CD14-positive monocyte (primary cell): Measurements from ENCODE around the gene NDUFB5. TPM values are rescaled to one million over a fixed set of nuclear protein-coding genes. Genes with fewer than 3 reads are reported as not detected.

ENCODE experiments used
- DNase-seq, 3 donors: peaks; one replicate each; pipeline ENCODE4 v3.0.0-alpha.2; 2011 to 2022
- H2AFZ ChIP-seq: 2 replicates; pipeline ENCODE4 v1.6.0; 2012; ENCODE audit warnings: mild to moderate bottlenecking, low read depth, low read length, inconsistent platforms; ENCODE audit not compliant: insufficient read depth, poor library complexity, severe bottlenecking
- H3K27ac ChIP-seq, 2 donors: 1 replicate in 1 of 2; 2 replicates in 1 of 2; pipeline ENCODE4 v1.5.1; 2012 to 2013; ENCODE audit warnings: low read length in 2 of 2, control low read depth in 1 of 2, inconsistent platforms in 1 of 2, low read depth in 1 of 2, mild to moderate bottlenecking in 1 of 2
- H3K27me3 ChIP-seq, 2 donors: one replicate each; pipeline versions ENCODE4 v1.6.0 to v1.6.1; 2011 to 2013; ENCODE audit warnings: low read length in 2 of 2; ENCODE audit not compliant: control insufficient read depth in 2 of 2, insufficient read depth in 2 of 2
- H3K36me3 ChIP-seq, 2 donors: replicated peaks in 1 of 2; 1 replicate in 1 of 2; 2 replicates in 1 of 2; pipeline versions ENCODE4 v1.5.1 to v1.6.1; 2012 to 2013; ENCODE audit warnings: low read length in 2 of 2, control low read depth in 1 of 2, inconsistent platforms in 1 of 2, mild to moderate bottlenecking in 1 of 2; ENCODE audit not compliant: insufficient read depth in 2 of 2, control insufficient read depth in 1 of 2
- H3K4me1 ChIP-seq, 2 donors: 1 replicate in 1 of 2; 2 replicates in 1 of 2; pipeline versions ENCODE4 v1.5.1 to v1.6.1; 2012 to 2013; ENCODE audit warnings: low read length in 2 of 2, control low read depth in 1 of 2, inconsistent platforms in 1 of 2, mild to moderate bottlenecking in 1 of 2, moderate library complexity in 1 of 2; ENCODE audit not compliant: insufficient read depth in 2 of 2, control insufficient read depth in 1 of 2
- H3K4me2 ChIP-seq: replicated peaks from 2 replicates; pipeline ENCODE3; 2012; ENCODE audit warnings: low read length, moderate library complexity, mild to moderate bottlenecking; ENCODE audit not compliant: poor library complexity, severe bottlenecking; ENCODE audit errors: extremely low read depth
- H3K4me3 ChIP-seq, 3 experiments: fragments of 200-600 bp in 1 of 3; sonication (generic) in 1 of 3; replicated peaks in 1 of 3; 1 replicate in 2 of 3; 2 replicates in 1 of 3; pipeline ENCODE4 v1.5.1; 2011 to 2013; ENCODE audit warnings: low read length in 3 of 3, mild to moderate bottlenecking in 3 of 3, control low read depth in 2 of 3, low read depth in 2 of 3, inconsistent platforms in 1 of 3, moderate library complexity in 1 of 3
- H3K79me2 ChIP-seq: 2 replicates; pipeline ENCODE4 v1.6.0; 2012; ENCODE audit warnings: mild to moderate bottlenecking, control low read depth, inconsistent platforms, low read length, moderate library complexity; ENCODE audit not compliant: insufficient read depth
- H3K9ac ChIP-seq: 2 replicates; pipeline ENCODE4 v1.6.0; 2017; ENCODE audit warnings: low read length, mild to moderate bottlenecking; ENCODE audit not compliant: insufficient read depth, poor library complexity, severe bottlenecking
- H3K9me3 ChIP-seq, 2 donors: replicated peaks in 1 of 2; 1 replicate in 1 of 2; 2 replicates in 1 of 2; pipeline versions ENCODE4 v1.5.1 to v1.6.1; 2012 to 2013; ENCODE audit warnings: low read length in 2 of 2, control low read depth in 1 of 2; ENCODE audit not compliant: control insufficient read depth in 1 of 2, insufficient read depth in 1 of 2
- H4K20me1 ChIP-seq: 2 replicates; pipeline ENCODE4 v1.6.0; 2012; ENCODE audit warnings: mild to moderate bottlenecking, low read length, control low read depth, moderate library complexity; ENCODE audit not compliant: insufficient read depth
- H3K27ac Mint-ChIP-seq, 7 donors: one replicate each; pipeline ENCODE4 v1.8.0; 2020; ENCODE audit warnings: mild to moderate bottlenecking in 7 of 7, mixed read lengths in 7 of 7, moderate library complexity in 6 of 7, inconsistent platforms in 2 of 7
- H3K27me3 Mint-ChIP-seq, 3 donors: one replicate each; pipeline ENCODE4 v1.8.0; 2021 to 2022; ENCODE audit warnings: low read depth in 3 of 3, mild to moderate bottlenecking in 3 of 3, mixed read lengths in 3 of 3, moderate library complexity in 3 of 3, inconsistent platforms in 1 of 3
- H3K36me3 Mint-ChIP-seq, 2 donors: one replicate each; pipeline ENCODE4 v1.8.0; 2020; ENCODE audit warnings: mixed read lengths in 2 of 2, inconsistent platforms in 1 of 2, mild to moderate bottlenecking in 1 of 2
- H3K4me1 Mint-ChIP-seq: one replicate; pipeline ENCODE4 v1.8.0; 2020; ENCODE audit warnings: mild to moderate bottlenecking, mixed read lengths
- H3K4me3 Mint-ChIP-seq, 2 donors: one replicate each; pipeline ENCODE4 v1.8.0; 2020; ENCODE audit warnings: mild to moderate bottlenecking in 2 of 2, mixed read lengths in 2 of 2, moderate library complexity in 1 of 2
- H3K9me3 Mint-ChIP-seq, 7 donors: one replicate each; pipeline ENCODE4 v1.8.0; 2020 to 2022; ENCODE audit warnings: mixed read lengths in 7 of 7, mild to moderate bottlenecking in 6 of 7, moderate library complexity in 6 of 7, inconsistent platforms in 2 of 7
- WGBS: methylation state at CpG from one replicate; pipeline ENCODE4 v1.1.5; 2013; ENCODE audit warnings: missing lambda C conversion rate; ENCODE audit not compliant: insufficient coverage; 5-methylcytosine and 5-hydroxymethylcytosine counted together
- intact Hi-C, 2 donors: fragments of 100-400 bp; cut with micrococcal nuclease; formaldehyde crosslinking; loops; one replicate each; pipeline versions ENCODE4 v1.15.0 to v1.15.1; 2023
- polyA plus RNA-seq, 3 donors: library from polyadenylated mRNA; depleted of rRNA in 1 of 3; unstranded in 2 of 3; stranded (reverse) in 1 of 3; fragments of 300-500 nt in 2 of 3; fragments of >200 nt in 1 of 3; fragmentation: Illumina TruSeq in 2 of 3; gene quantifications; 1 replicate in 2 of 3; 2 replicates in 1 of 3; pipeline ENCODE4 v1.2.3, GENCODE V29; 2012 to 2021
- TF ChIP-seq, protein P1 (sequence below): fragments of 200-600 bp; IDR thresholded peaks from one replicate; pipeline ENCODE4 v1.8.0; 2022; ENCODE audit warnings: antibody characterized with exemption, mild to moderate bottlenecking

Gene NDUFB5
- polyA plus RNA-seq, 3 donors: 30.8 to 144 (median 132) TPM

GRCh38 chr3:179660872-179661271, 56.3 kb downstream of the NDUFB5 start:
- DNase-seq: no peak
- no peaks in the 10 kb centered on the region for H3K36me3 Mint-ChIP-seq
- TF ChIP-seq, protein P1, sequence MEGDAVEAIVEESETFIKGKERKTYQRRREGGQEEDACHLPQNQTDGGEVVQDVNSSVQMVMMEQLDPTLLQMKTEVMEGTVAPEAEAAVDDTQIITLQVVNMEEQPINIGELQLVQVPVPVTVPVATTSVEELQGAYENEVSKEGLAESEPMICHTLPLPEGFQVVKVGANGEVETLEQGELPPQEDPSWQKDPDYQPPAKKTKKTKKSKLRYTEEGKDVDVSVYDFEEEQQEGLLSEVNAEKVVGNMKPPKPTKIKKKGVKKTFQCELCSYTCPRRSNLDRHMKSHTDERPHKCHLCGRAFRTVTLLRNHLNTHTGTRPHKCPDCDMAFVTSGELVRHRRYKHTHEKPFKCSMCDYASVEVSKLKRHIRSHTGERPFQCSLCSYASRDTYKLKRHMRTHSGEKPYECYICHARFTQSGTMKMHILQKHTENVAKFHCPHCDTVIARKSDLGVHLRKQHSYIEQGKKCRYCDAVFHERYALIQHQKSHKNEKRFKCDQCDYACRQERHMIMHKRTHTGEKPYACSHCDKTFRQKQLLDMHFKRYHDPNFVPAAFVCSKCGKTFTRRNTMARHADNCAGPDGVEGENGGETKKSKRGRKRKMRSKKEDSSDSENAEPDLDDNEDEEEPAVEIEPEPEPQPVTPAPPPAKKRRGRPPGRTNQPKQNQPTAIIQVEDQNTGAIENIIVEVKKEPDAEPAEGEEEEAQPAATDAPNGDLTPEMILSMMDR: no peak
- no peak overlapping the region for H3K4me3 Mint-ChIP-seq
- Histone ChIP-seq H3K9ac (no peak overlapping the region), H3K4me3 (no peak overlapping the region), H2AFZ (no peak overlapping the region), H3K4me2 (no peak overlapping the region), H3K9me3 (no peaks in the 10 kb centered on the region), H3K36me3 (no peaks in the 10 kb centered on the region), H4K20me1 (no peaks in the 10 kb centered on the region), H3K4me1 (no peaks in the 10 kb centered on the region), H3K79me2 (peaks cover 3% of the 10 kb centered on the region), H3K27ac (no peak overlapping the region), H3K27me3 (no peaks in the 10 kb centered on the region)
- no peaks in the 10 kb centered on the region for H3K9me3 Mint-ChIP-seq
- no CpG with 5 or more reads among the region's 3 CpGs for WGBS
- no peak overlapping the region for H3K27ac Mint-ChIP-seq
- peaks cover 0 to 8% (median 0%) of the 10 kb centered on the region in 3 donors for H3K27me3 Mint-ChIP-seq
- peaks cover 3% of the 10 kb centered on the region for H3K4me1 Mint-ChIP-seq
- intact Hi-C loops: no loop called here

DNA sequence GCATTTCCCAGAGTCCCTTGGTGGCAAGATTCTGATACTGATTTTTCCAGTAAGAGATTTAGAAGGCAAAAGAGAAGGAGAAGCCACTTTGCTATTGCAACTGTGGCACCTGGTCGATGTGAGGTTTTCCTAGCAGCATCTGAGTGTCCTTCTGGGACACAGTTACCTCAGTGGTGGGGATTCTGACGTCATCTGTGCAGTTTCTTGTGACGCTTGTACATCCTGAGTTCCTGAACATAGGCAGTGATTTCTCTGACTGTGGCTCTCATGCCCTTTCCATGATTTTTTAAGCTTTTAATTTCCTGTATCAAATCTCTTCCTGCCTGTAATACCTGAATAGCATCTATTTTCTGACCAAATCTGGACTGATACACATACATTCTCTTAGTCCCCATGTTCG, 57.2 kb downstream of the NDUFB5 start:
- Histone ChIP-seq H3K36me3 (no peaks in the 10 kb centered on the region), H3K27ac (no peak overlapping the region), H3K27me3 (no peaks in the 10 kb centered on the region), H3K9me3 (no peaks in the 10 kb centered on the region), H2AFZ (no peak overlapping the region), H3K4me3 (no peak overlapping the region), H3K4me2 (no peak overlapping the region), H3K9ac (no peak overlapping the region), H4K20me1 (no peaks in the 10 kb centered on the region), H3K79me2 (peaks cover 3% of the 10 kb centered on the region), H3K4me1 (no peaks in the 10 kb centered on the region)
- H3K27me3 Mint-ChIP-seq: peaks cover 0 to 8% (median 0%) of the 10 kb centered on the region in 3 donors
- peaks cover 3% of the 10 kb centered on the region for H3K4me1 Mint-ChIP-seq
- intact Hi-C loops: no loop called here
- H3K36me3 Mint-ChIP-seq: no peaks in the 10 kb centered on the region
- WGBS: 88% methylated on average over 4 of the region's 4 CpGs
- H3K27ac Mint-ChIP-seq: peak overlapping the region in 1 of 7 donors; percentile 49
- DNase-seq: no peak
- no peak overlapping the region for H3K4me3 Mint-ChIP-seq
- H3K9me3 Mint-ChIP-seq: no peaks in the 10 kb centered on the region
- TF ChIP-seq, protein P1: no peak
